Purkinje cell (primary cell): ENCODE results near the gene SPIC. TPM values are rescaled to one million over a fixed set of nuclear protein-coding genes. Genes with fewer than 3 reads are reported as not detected.

Experiments
- polyA plus RNA-seq: library from polyadenylated mRNA; unstranded; fragments of >200 nt; fragmentation: Nextera tagmentation; gene quantifications from 2 replicates; pipeline ENCODE4 v1.2.1, GENCODE V29; 2014

The SPIC gene
- not detected in 2 replicates for polyA plus RNA-seq

GRCh38 chr12:101474711-101475386 lies at the start of gene SPIC:
Gene SPIC, plus strand, starts transcription at chr12:101475336. Its CDS starts 1,569 bp downstream, at chr12:101476905.

Other genes starting within 250 kb of the SPIC start
- 4.3 and 8.0 TPM in 2 replicates for gene UTP20, start 195.2 kb upstream of the SPIC start, polyA plus RNA-seq
- 114 and 126 TPM in 2 replicates for gene ARL1, start 67.6 kb upstream of the SPIC start, polyA plus RNA-seq
- 0.36 and 0.60 TPM in 2 replicates for gene MYBPC1, start 119.6 kb downstream of the SPIC start, polyA plus RNA-seq
- gene CHPT1, start 222.3 kb downstream of the SPIC start, polyA plus RNA-seq = 57.5 and 70.1 TPM in 2 replicates